Cardiac muscle cell (in vitro differentiated cells and primary cell): ENCODE measurements around the gene PAMR1. TPM values are rescaled to one million over a fixed set of nuclear protein-coding genes. Genes with fewer than 3 reads are reported as not detected.

Source experiments
- DNase-seq, 2 donors: peaks; one replicate each; pipeline versions ENCODE4 v3.0.0 to v3.0.0-alpha.2; 2010 to 2017; ENCODE audit warnings: low read depth in 1 of 2, low spot score in 1 of 2
- H3K27ac ChIP-seq: fragments of 200-600 bp; sonication (generic); 2 replicates; pipeline ENCODE4 v1.5.1; 2016
- H3K27me3 ChIP-seq: fragments of 200-600 bp; sonication (generic); 2 replicates; pipeline ENCODE4 v1.6.0; 2016; ENCODE audit warnings: control low read depth
- H3K36me3 ChIP-seq: fragments of 200-600 bp; sonication (generic); 2 replicates; pipeline ENCODE4 v1.5.1; 2016; ENCODE audit warnings: control low read depth
- H3K4me1 ChIP-seq: fragments of 200-600 bp; sonication (generic); 2 replicates; pipeline ENCODE4 v1.8.1; 2017; ENCODE audit warnings: low read depth, mild to moderate bottlenecking, mixed run types
- H3K4me3 ChIP-seq: fragments of 200-600 bp; sonication (generic); 2 replicates; pipeline ENCODE4 v1.5.1; 2016; ENCODE audit warnings: mild to moderate bottlenecking
- H3K9me3 ChIP-seq: fragments of 200-600 bp; sonication (generic); 2 replicates; pipeline ENCODE4 v1.5.1; 2017; ENCODE audit warnings: low read depth, mild to moderate bottlenecking, control low read depth
- polyA plus RNA-seq: library from polyadenylated mRNA; unstranded; fragments of >200 nt; fragmentation: Nextera tagmentation; extraction: Ambion mirVana; gene quantifications from 2 replicates; pipeline ENCODE4 v1.2.1, GENCODE V29; 2016
- total RNA-seq: library from RNA; depleted of rRNA; stranded (reverse); fragments of >200 nt; gene quantifications from 2 replicates; pipeline ENCODE4 v1.2.3, GENCODE V29; 2016
- TF ChIP-seq, protein P1 (sequence below): IDR thresholded peaks from 2 replicates; pipeline ENCODE4 v1.5.1; 2012; ENCODE audit warnings: low read depth, mild to moderate bottlenecking, low read length

Gene PAMR1
- total and polyA plus RNA-seq, 2 experiments from 2014 or later, result 0.15 to 0.77 TPM

DNA sequence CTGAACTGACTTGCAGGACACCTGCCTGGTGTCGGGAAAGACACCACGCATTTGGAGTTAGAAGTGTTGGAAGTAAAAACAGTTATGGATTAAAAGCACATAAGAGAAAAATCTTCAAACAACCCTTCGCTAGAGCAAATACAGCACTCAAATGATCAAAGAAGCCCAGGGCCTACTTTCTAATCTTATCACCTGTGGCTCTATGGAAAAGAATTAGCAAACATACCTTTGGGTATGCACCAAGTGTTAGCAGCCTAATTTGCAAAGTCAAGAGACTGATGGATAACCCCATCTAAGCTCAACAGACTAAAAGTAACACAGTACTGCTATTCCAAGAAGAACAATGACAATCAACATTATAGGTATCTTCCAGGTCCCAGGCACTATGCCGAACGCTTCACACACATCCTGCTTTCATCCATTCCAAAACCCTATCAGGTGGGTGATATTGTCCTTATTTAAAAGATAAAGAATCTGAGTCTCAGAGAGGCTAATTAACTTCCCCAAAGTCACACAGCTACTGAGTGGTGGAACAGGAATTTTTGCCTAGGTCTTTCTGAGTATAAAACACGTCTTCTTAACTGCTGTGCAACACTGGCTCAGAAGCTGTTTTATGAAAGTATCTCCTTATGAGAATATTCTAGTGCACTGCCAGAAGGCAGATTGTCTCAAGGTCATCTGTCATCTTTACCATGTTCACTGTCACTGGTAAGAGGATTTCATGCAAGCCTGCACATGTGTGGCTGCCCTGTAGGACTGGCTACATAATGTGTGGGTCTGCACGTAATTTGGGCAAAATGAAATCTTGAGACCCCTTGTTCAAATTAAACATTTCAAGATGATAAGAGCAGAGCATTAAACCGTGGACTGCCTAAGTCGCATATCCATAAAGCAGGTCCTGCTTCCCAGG is 122.4 kb downstream of the PAMR1 start:
- TF ChIP-seq, protein P1, sequence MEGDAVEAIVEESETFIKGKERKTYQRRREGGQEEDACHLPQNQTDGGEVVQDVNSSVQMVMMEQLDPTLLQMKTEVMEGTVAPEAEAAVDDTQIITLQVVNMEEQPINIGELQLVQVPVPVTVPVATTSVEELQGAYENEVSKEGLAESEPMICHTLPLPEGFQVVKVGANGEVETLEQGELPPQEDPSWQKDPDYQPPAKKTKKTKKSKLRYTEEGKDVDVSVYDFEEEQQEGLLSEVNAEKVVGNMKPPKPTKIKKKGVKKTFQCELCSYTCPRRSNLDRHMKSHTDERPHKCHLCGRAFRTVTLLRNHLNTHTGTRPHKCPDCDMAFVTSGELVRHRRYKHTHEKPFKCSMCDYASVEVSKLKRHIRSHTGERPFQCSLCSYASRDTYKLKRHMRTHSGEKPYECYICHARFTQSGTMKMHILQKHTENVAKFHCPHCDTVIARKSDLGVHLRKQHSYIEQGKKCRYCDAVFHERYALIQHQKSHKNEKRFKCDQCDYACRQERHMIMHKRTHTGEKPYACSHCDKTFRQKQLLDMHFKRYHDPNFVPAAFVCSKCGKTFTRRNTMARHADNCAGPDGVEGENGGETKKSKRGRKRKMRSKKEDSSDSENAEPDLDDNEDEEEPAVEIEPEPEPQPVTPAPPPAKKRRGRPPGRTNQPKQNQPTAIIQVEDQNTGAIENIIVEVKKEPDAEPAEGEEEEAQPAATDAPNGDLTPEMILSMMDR, result no peak
- Histone ChIP-seq H3K4me1 (no peaks in the 10 kb centered on the region), H3K27me3 (peaks cover 6% of the 10 kb centered on the region), H3K27ac (no peak overlapping the region), H3K4me3 (no peak overlapping the region), H3K9me3 (no peaks in the 10 kb centered on the region), H3K36me3 (no peaks in the 10 kb centered on the region)
- DNase-seq, result no peak

- Histone ChIP-seq H3K27ac (no peak overlapping the region), H3K36me3 (no peaks in the 10 kb centered on the region), H3K9me3 (no peaks in the 10 kb centered on the region), H3K27me3 (no peaks in the 10 kb centered on the region), H3K4me1 (no peaks in the 10 kb centered on the region), H3K4me3 (no peak overlapping the region)
- DNase-seq, result no peak
- TF ChIP-seq, protein P1, result no peak
Observed at GRCh38 chr11:35398881-35399280, 126.5 kb downstream of the PAMR1 start.

DNA sequence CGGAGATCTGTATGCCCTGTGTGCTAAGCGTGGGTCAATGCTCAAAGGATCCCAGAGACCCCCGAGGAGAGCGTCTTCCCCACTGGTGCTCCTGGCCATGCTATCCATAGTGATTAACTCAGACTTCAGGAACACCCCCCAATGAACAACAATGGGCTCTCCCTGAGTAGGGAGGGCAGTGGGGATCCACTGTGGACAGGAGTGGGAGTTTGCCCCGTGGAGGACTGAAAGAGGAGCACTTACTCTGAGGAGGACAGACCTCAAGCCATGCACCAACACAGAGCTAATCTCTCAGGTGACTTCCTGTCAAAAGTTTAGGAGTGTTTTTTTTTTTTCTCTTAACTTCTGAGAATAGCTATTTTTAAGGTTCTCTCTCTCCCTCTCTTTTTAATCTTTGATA is 130.5 kb downstream of the PAMR1 start:
- TF ChIP-seq, protein P1, result no peak
- DNase-seq, result no peak
- H3K27ac ChIP-seq, result no peak overlapping the region
- no peaks in the 10 kb centered on the region for H3K9me3 ChIP-seq
- H3K27me3 ChIP-seq, result no peaks in the 10 kb centered on the region
- H3K36me3 ChIP-seq, result no peaks in the 10 kb centered on the region
- no peaks in the 10 kb centered on the region for H3K4me1 ChIP-seq
- no peak overlapping the region for H3K4me3 ChIP-seq

GRCh38 chr11:35393098-35393497 is 132.3 kb downstream of the PAMR1 start:
- no peak overlapping the region for H3K4me3 ChIP-seq
- no peak overlapping the region for H3K27ac ChIP-seq
- H3K9me3 ChIP-seq, result no peaks in the 10 kb centered on the region
- no peaks in the 10 kb centered on the region for H3K36me3 ChIP-seq
- TF ChIP-seq, protein P1, result no peak
- H3K27me3 ChIP-seq, result no peaks in the 10 kb centered on the region
- H3K4me1 ChIP-seq, result no peaks in the 10 kb centered on the region
- no peak for DNase-seq

- peak; percentile 86 to 87 for DNase-seq
- Histone ChIP-seq H3K4me1 (no peaks in the 10 kb centered on the region), H3K36me3 (no peaks in the 10 kb centered on the region), H3K9me3 (no peaks in the 10 kb centered on the region), H3K4me3 (no peak overlapping the region), H3K27me3 (no peaks in the 10 kb centered on the region), H3K27ac (no peak overlapping the region)
- TF ChIP-seq, protein P1, result peak; percentile 89
Observed at GRCh38 chr11:35391922-35392688, 133.3 kb downstream of the PAMR1 start.
